ENCODE measurements around the gene SPINK6.

- TF ChIP-seq EZH2phosphoT487 (IDR thresholded peaks at IDR 0.05; ENCODE audit: borderline replicate concordance): no peak
- TF ChIP-seq, protein P1, sequence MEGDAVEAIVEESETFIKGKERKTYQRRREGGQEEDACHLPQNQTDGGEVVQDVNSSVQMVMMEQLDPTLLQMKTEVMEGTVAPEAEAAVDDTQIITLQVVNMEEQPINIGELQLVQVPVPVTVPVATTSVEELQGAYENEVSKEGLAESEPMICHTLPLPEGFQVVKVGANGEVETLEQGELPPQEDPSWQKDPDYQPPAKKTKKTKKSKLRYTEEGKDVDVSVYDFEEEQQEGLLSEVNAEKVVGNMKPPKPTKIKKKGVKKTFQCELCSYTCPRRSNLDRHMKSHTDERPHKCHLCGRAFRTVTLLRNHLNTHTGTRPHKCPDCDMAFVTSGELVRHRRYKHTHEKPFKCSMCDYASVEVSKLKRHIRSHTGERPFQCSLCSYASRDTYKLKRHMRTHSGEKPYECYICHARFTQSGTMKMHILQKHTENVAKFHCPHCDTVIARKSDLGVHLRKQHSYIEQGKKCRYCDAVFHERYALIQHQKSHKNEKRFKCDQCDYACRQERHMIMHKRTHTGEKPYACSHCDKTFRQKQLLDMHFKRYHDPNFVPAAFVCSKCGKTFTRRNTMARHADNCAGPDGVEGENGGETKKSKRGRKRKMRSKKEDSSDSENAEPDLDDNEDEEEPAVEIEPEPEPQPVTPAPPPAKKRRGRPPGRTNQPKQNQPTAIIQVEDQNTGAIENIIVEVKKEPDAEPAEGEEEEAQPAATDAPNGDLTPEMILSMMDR (conservative IDR thresholded peaks at IDR 0.05; ENCODE audit: low read length): no peak
Observed at GRCh38 chr5:148193202-148193601, 9.6 kb upstream of the SPINK6 start.
